Nephron (organoid): ENCODE measurements around the gene CHST8.

Source experiments
- H3K27ac Mint-ChIP-seq, 3 experiments: 2 replicates each; pipeline ENCODE4 v1.8.0; 2020; ENCODE audit warnings: mixed read lengths in 3 of 3, mild to moderate bottlenecking in 2 of 3, moderate library complexity in 1 of 3
- H3K27me3 Mint-ChIP-seq: 2 replicates; pipeline ENCODE4 v1.8.0; 2021; ENCODE audit warnings: low read depth, mild to moderate bottlenecking, moderate library complexity, mixed read lengths
- H3K36me3 Mint-ChIP-seq: 2 replicates; pipeline ENCODE4 v1.8.0; 2020; ENCODE audit warnings: low read depth, mixed read lengths
- H3K4me1 Mint-ChIP-seq: 2 replicates; pipeline ENCODE4 v1.8.0; 2020; ENCODE audit warnings: mixed read lengths
- H3K4me3 Mint-ChIP-seq, 3 experiments: 2 replicates each; pipeline ENCODE4 v1.8.0; 2020; ENCODE audit warnings: mild to moderate bottlenecking in 3 of 3, mixed read lengths in 3 of 3, moderate library complexity in 2 of 3
- H3K9me3 Mint-ChIP-seq: 2 replicates; pipeline ENCODE4 v1.8.0; 2020; ENCODE audit warnings: mixed read lengths
- CTCF ChIP-seq, 3 experiments: fragments of 200-600 bp; sonication (generic); IDR thresholded peaks; one replicate each; pipeline ENCODE4 v1.5.0; 2021; ENCODE audit warnings: antibody characterized with exemption in 3 of 3; ENCODE audit not compliant: unreplicated experiment in 3 of 3

CHST8 gene

GRCh38 chr19:33631609-33631973, 9.8 kb downstream of the CHST8 start:
- peaks cover 74% of the 10 kb centered on the region for H3K27me3 Mint-ChIP-seq
- no peaks in the 10 kb centered on the region for H3K4me1 Mint-ChIP-seq
- H3K4me3 Mint-ChIP-seq = no peak overlapping the region
- no peaks in the 10 kb centered on the region for H3K36me3 Mint-ChIP-seq
- no peak overlapping the region for H3K27ac Mint-ChIP-seq
- TF ChIP-seq CTCF (IDR thresholded peaks at IDR 0.05; ENCODE audit: unreplicated experiment in 3 of 3) = no peak
- H3K9me3 Mint-ChIP-seq = no peaks in the 10 kb centered on the region

GRCh38 chr19:33634361-33635091, 12.8 kb downstream of the CHST8 start:
- Mint-ChIP-seq H3K4me3 (no peak overlapping the region), H3K4me1 (no peaks in the 10 kb centered on the region), H3K27me3 (peaks cover 68% of the 10 kb centered on the region), H3K27ac (no peak overlapping the region), H3K9me3 (peaks cover 3% of the 10 kb centered on the region), H3K36me3 (no peaks in the 10 kb centered on the region)
- TF ChIP-seq CTCF (IDR thresholded peaks at IDR 0.05; ENCODE audit: unreplicated experiment in 3 of 3) = no peak

GRCh38 chr19:33638167-33639034, 16.6 kb downstream of the CHST8 start:
- H3K36me3 Mint-ChIP-seq = no peaks in the 10 kb centered on the region
- H3K9me3 Mint-ChIP-seq = peaks cover 3% of the 10 kb centered on the region
- no peak overlapping the region for H3K4me3 Mint-ChIP-seq
- H3K4me1 Mint-ChIP-seq = no peaks in the 10 kb centered on the region
- peaks cover 55% of the 10 kb centered on the region for H3K27me3 Mint-ChIP-seq
- no peak for TF ChIP-seq CTCF (IDR thresholded peaks at IDR 0.05; ENCODE audit: unreplicated experiment in 3 of 3)
- no peak overlapping the region for H3K27ac Mint-ChIP-seq

GRCh38 chr19:33639035-33639681, 17.4 kb downstream of the CHST8 start:
- Mint-ChIP-seq H3K27me3 (peaks cover 48% of the 10 kb centered on the region), H3K27ac (no peak overlapping the region), H3K4me3 (no peak overlapping the region), H3K36me3 (no peaks in the 10 kb centered on the region), H3K4me1 (no peaks in the 10 kb centered on the region), H3K9me3 (peaks cover 3% of the 10 kb centered on the region)
- no peak for TF ChIP-seq CTCF (IDR thresholded peaks at IDR 0.05; ENCODE audit: unreplicated experiment in 3 of 3)

- Mint-ChIP-seq H3K4me1 (no peaks in the 10 kb centered on the region), H3K4me3 (no peak overlapping the region), H3K9me3 (peaks cover 3% of the 10 kb centered on the region), H3K27me3 (peaks cover 51% of the 10 kb centered on the region), H3K27ac (no peak overlapping the region), H3K36me3 (no peaks in the 10 kb centered on the region)
- TF ChIP-seq CTCF (IDR thresholded peaks at IDR 0.05; ENCODE audit: unreplicated experiment in 3 of 3) = no peak
Observed at GRCh38 chr19:33640773-33641172, 19.0 kb downstream of the CHST8 start.
